Neural cell (in vitro differentiated cells): Measurements from ENCODE around the gene DPH6. TPM values are rescaled to one million over a fixed set of nuclear protein-coding genes. Genes with fewer than 3 reads are reported as not detected.

Experiments
- H2AFZ ChIP-seq: fragments of 200-600, 300-800 bp; sonication (generic), shearing (Covaris generic); 2 replicates; pipeline ENCODE4 v1.6.0; 2014; ENCODE audit warnings: low read depth, mild to moderate bottlenecking, antibody characterized with exemption, low read length, moderate library complexity
- H3F3A ChIP-seq: fragments of 200-600 bp; shearing (Covaris generic); 2 replicates; pipeline ENCODE4 v1.6.1; 2016; ENCODE audit warnings: mild to moderate bottlenecking, moderate library complexity, mixed read lengths, antibody characterized with exemption, low read length; ENCODE audit not compliant: insufficient read depth, poor library complexity, severe bottlenecking
- H3K27ac ChIP-seq: fragments of 200-600, 300-800 bp; sonication (generic), shearing (Covaris generic); 2 replicates; pipeline ENCODE4 v1.5.1; 2014; ENCODE audit warnings: mild to moderate bottlenecking, low read length, moderate library complexity
- H3K27me3 ChIP-seq: fragments of 300-800, 200-600 bp; sonication (generic), shearing (Covaris generic); 2 replicates; pipeline ENCODE4 v1.6.0; 2014; ENCODE audit warnings: mild to moderate bottlenecking, low read depth, low read length, moderate library complexity; ENCODE audit not compliant: insufficient read depth
- H3K36me3 ChIP-seq: fragments of 300-800, 200-600 bp; sonication (generic), shearing (Covaris generic); 2 replicates; pipeline ENCODE4 v1.5.1; 2014; ENCODE audit warnings: mild to moderate bottlenecking, antibody characterized with exemption, low read length, moderate library complexity; ENCODE audit not compliant: insufficient read depth
- H3K4me2 ChIP-seq: fragments of 300-800, 200-600 bp; sonication (generic), shearing (Covaris generic); 2 replicates; pipeline ENCODE4 v1.6.0; 2014; ENCODE audit warnings: mild to moderate bottlenecking, low read length
- H3K4me3 ChIP-seq: fragments of 300-800, 200-600 bp; sonication (generic), shearing (Covaris generic); 2 replicates; pipeline ENCODE4 v1.5.1; 2014; ENCODE audit warnings: mild to moderate bottlenecking, low read length, moderate library complexity
- H3K79me2 ChIP-seq: fragments of 200-600 bp; shearing (Covaris generic); replicated peaks from 2 replicates; pipeline ENCODE4 v1.6.0; 2014; ENCODE audit warnings: mild to moderate bottlenecking, low read length, moderate library complexity; ENCODE audit not compliant: insufficient read depth
- H3K9ac ChIP-seq: fragments of 300-800, 200-600 bp; sonication (generic), shearing (Covaris generic); 2 replicates; pipeline ENCODE4 v1.6.1; 2016; ENCODE audit warnings: mild to moderate bottlenecking, low read length, mixed read lengths
- H3K9me2 ChIP-seq: fragments of 200-600 bp; shearing (Covaris generic); 2 replicates; pipeline ENCODE4 v1.6.1; 2016; ENCODE audit warnings: mild to moderate bottlenecking, low read length, mixed read lengths; ENCODE audit not compliant: insufficient read depth
- H3K9me3 ChIP-seq: fragments of 200-600, 300-800 bp; sonication (generic), shearing (Covaris generic); 2 replicates; pipeline ENCODE4 v1.6.1; 2016; ENCODE audit warnings: mild to moderate bottlenecking, mixed run types, low read length, moderate library complexity, mixed read lengths
- H4K20me1 ChIP-seq: fragments of 200-600 bp; shearing (Covaris generic); 2 replicates; pipeline ENCODE4 v1.6.1; 2016; ENCODE audit warnings: mild to moderate bottlenecking, mixed run types; ENCODE audit not compliant: insufficient read depth
- CTCF ChIP-seq: fragments of 450-650 bp; IDR thresholded peaks from 2 replicates; pipeline ENCODE4 v1.5.1; 2014; ENCODE audit warnings: antibody characterized with exemption, mild to moderate bottlenecking, moderate library complexity; ENCODE audit not compliant: poor library complexity, severe bottlenecking
- EP300 ChIP-seq: fragments of 450-650 bp; conservative IDR thresholded peaks from 2 replicates; pipeline ENCODE4 v1.6.1; 2014; ENCODE audit warnings: antibody characterized with exemption, mild to moderate bottlenecking, moderate library complexity; ENCODE audit not compliant: poor library complexity, severe bottlenecking
- EZH2 ChIP-seq: fragments of 200-600, 300-800 bp; shearing (Covaris generic), sonication (generic); IDR thresholded peaks from 2 replicates; pipeline ENCODE4 v1.6.1; 2014; ENCODE audit warnings: antibody characterized with exemption, low read length, borderline replicate concordance, mild to moderate bottlenecking; ENCODE audit not compliant: insufficient read depth, poor library complexity, severe bottlenecking
- MXI1 ChIP-seq: fragments of 450-650 bp; conservative IDR thresholded peaks from 2 replicates; pipeline ENCODE4 v1.6.1; 2014; ENCODE audit warnings: antibody characterized with exemption, mild to moderate bottlenecking; ENCODE audit not compliant: poor library complexity, severe bottlenecking
- POLR2AphosphoS5 ChIP-seq: IDR thresholded peaks from 2 replicates; pipeline ENCODE4 v1.6.1; 2012
- RAD21 ChIP-seq: fragments of 450-650 bp; conservative IDR thresholded peaks from 2 replicates; pipeline ENCODE4 v1.6.1; 2014; ENCODE audit warnings: antibody characterized with exemption, mild to moderate bottlenecking, moderate library complexity
- SMC3 ChIP-seq: fragments of 450-650 bp; conservative IDR thresholded peaks from 2 replicates; pipeline ENCODE4 v1.6.1; 2014; ENCODE audit warnings: antibody characterized with exemption, mild to moderate bottlenecking, moderate library complexity; ENCODE audit not compliant: poor library complexity
- TAF1 ChIP-seq: IDR thresholded peaks from 2 replicates; pipeline ENCODE4 v1.6.1; 2012; ENCODE audit warnings: low read depth
- polyA plus RNA-seq: library from polyadenylated mRNA; depleted of rRNA; stranded (reverse); fragments of >200 nt; gene quantifications from 2 replicates; pipeline ENCODE4 v1.2.3, GENCODE V29; 2014
- TF ChIP-seq, protein P1 (sequence below): IDR thresholded peaks from 2 replicates; pipeline ENCODE4 v1.6.1; 2012; ENCODE audit warnings: borderline replicate concordance

Gene DPH6
- polyA plus RNA-seq, 1 donor from 2014 or later, result 6.9 TPM

DNA sequence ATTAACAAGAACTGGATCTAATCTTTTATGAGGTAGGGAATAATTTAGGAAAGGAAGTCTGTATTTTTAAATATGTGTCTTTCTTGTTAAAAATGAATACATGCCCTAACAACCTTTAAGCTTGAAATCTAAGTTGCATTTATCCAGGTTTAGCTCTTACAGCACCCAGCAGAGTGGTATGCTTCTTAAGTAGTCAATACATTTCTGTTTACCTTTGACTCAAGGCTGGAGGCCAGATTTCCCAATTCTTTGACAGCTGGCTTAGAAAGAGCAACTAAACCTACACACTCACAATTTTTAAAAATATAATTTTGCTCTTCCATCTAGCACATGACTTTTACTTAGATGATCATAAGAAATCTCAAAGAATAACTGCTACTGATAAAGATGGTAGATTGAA is 148.9 kb downstream of the DPH6 start:
- no peak overlapping the region for H3K9ac ChIP-seq
- H2AFZ ChIP-seq, result no peak overlapping the region
- no peak overlapping the region for H3K4me3 ChIP-seq
- H3K9me3 ChIP-seq, result no peaks in the 10 kb centered on the region
- no peaks in the 10 kb centered on the region for H3K79me2 ChIP-seq
- H3K27ac ChIP-seq, result no peak overlapping the region
- no peak overlapping the region for H3K4me2 ChIP-seq
- H3K36me3 ChIP-seq, result no peaks in the 10 kb centered on the region
- H3F3A ChIP-seq, result no peaks in the 10 kb centered on the region
- H3K27me3 ChIP-seq, result no peaks in the 10 kb centered on the region
- no peaks in the 10 kb centered on the region for H3K9me2 ChIP-seq
- no peaks in the 10 kb centered on the region for H4K20me1 ChIP-seq
- TF ChIP-seq EZH2, result no peak
- no peak for TF ChIP-seq SMC3
- TF ChIP-seq TAF1, result no peak
- TF ChIP-seq EP300, result no peak
- no peak for TF ChIP-seq RAD21
- TF ChIP-seq, protein P1, sequence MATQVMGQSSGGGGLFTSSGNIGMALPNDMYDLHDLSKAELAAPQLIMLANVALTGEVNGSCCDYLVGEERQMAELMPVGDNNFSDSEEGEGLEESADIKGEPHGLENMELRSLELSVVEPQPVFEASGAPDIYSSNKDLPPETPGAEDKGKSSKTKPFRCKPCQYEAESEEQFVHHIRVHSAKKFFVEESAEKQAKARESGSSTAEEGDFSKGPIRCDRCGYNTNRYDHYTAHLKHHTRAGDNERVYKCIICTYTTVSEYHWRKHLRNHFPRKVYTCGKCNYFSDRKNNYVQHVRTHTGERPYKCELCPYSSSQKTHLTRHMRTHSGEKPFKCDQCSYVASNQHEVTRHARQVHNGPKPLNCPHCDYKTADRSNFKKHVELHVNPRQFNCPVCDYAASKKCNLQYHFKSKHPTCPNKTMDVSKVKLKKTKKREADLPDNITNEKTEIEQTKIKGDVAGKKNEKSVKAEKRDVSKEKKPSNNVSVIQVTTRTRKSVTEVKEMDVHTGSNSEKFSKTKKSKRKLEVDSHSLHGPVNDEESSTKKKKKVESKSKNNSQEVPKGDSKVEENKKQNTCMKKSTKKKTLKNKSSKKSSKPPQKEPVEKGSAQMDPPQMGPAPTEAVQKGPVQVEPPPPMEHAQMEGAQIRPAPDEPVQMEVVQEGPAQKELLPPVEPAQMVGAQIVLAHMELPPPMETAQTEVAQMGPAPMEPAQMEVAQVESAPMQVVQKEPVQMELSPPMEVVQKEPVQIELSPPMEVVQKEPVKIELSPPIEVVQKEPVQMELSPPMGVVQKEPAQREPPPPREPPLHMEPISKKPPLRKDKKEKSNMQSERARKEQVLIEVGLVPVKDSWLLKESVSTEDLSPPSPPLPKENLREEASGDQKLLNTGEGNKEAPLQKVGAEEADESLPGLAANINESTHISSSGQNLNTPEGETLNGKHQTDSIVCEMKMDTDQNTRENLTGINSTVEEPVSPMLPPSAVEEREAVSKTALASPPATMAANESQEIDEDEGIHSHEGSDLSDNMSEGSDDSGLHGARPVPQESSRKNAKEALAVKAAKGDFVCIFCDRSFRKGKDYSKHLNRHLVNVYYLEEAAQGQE, result no peak
- no peak for TF ChIP-seq CTCF
- no peak for TF ChIP-seq POLR2AphosphoS5
- TF ChIP-seq MXI1, result no peak

GRCh38 chr15:35394416-35394815 is 151.5 kb downstream of the DPH6 start:
- Histone ChIP-seq H3K4me3 (no peak overlapping the region), H3K9me2 (no peaks in the 10 kb centered on the region), H4K20me1 (no peaks in the 10 kb centered on the region), H2AFZ (no peak overlapping the region), H3K36me3 (no peaks in the 10 kb centered on the region), H3K9me3 (no peaks in the 10 kb centered on the region), H3F3A (no peaks in the 10 kb centered on the region), H3K27ac (no peak overlapping the region), H3K79me2 (no peaks in the 10 kb centered on the region), H3K9ac (no peak overlapping the region), H3K27me3 (no peaks in the 10 kb centered on the region), H3K4me2 (no peak overlapping the region)
- TF ChIP-seq, protein P1, result no peak
- TF ChIP-seq EZH2 (no peak), EP300 (no peak), TAF1 (no peak), MXI1 (no peak), SMC3 (no peak), CTCF (no peak), POLR2AphosphoS5 (no peak), RAD21 (no peak)
